Neural cell (in vitro differentiated cells): Measurements from ENCODE around the gene CENPO. TPM values are rescaled to one million over a fixed set of nuclear protein-coding genes. Genes with fewer than 3 reads are reported as not detected.

Experiments used
- H2AFZ ChIP-seq: fragments of 200-600, 300-800 bp; sonication (generic), shearing (Covaris generic); 2 replicates; pipeline ENCODE4 v1.6.0; 2014; ENCODE audit warnings: low read depth, mild to moderate bottlenecking, antibody characterized with exemption, low read length, moderate library complexity
- H3F3A ChIP-seq: fragments of 200-600 bp; shearing (Covaris generic); 2 replicates; pipeline ENCODE4 v1.6.1; 2016; ENCODE audit warnings: mild to moderate bottlenecking, moderate library complexity, mixed read lengths, antibody characterized with exemption, low read length; ENCODE audit not compliant: insufficient read depth, poor library complexity, severe bottlenecking
- H3K27ac ChIP-seq: fragments of 200-600, 300-800 bp; sonication (generic), shearing (Covaris generic); 2 replicates; pipeline ENCODE4 v1.5.1; 2014; ENCODE audit warnings: mild to moderate bottlenecking, low read length, moderate library complexity
- H3K27me3 ChIP-seq: fragments of 300-800, 200-600 bp; sonication (generic), shearing (Covaris generic); 2 replicates; pipeline ENCODE4 v1.6.0; 2014; ENCODE audit warnings: mild to moderate bottlenecking, low read depth, low read length, moderate library complexity; ENCODE audit not compliant: insufficient read depth
- H3K36me3 ChIP-seq: fragments of 300-800, 200-600 bp; sonication (generic), shearing (Covaris generic); 2 replicates; pipeline ENCODE4 v1.5.1; 2014; ENCODE audit warnings: mild to moderate bottlenecking, antibody characterized with exemption, low read length, moderate library complexity; ENCODE audit not compliant: insufficient read depth
- H3K4me2 ChIP-seq: fragments of 300-800, 200-600 bp; sonication (generic), shearing (Covaris generic); 2 replicates; pipeline ENCODE4 v1.6.0; 2014; ENCODE audit warnings: mild to moderate bottlenecking, low read length
- H3K4me3 ChIP-seq: fragments of 300-800, 200-600 bp; sonication (generic), shearing (Covaris generic); 2 replicates; pipeline ENCODE4 v1.5.1; 2014; ENCODE audit warnings: mild to moderate bottlenecking, low read length, moderate library complexity
- H3K79me2 ChIP-seq: fragments of 200-600 bp; shearing (Covaris generic); replicated peaks from 2 replicates; pipeline ENCODE4 v1.6.0; 2014; ENCODE audit warnings: mild to moderate bottlenecking, low read length, moderate library complexity; ENCODE audit not compliant: insufficient read depth
- H3K9ac ChIP-seq: fragments of 300-800, 200-600 bp; sonication (generic), shearing (Covaris generic); 2 replicates; pipeline ENCODE4 v1.6.1; 2016; ENCODE audit warnings: mild to moderate bottlenecking, low read length, mixed read lengths
- H3K9me2 ChIP-seq: fragments of 200-600 bp; shearing (Covaris generic); 2 replicates; pipeline ENCODE4 v1.6.1; 2016; ENCODE audit warnings: mild to moderate bottlenecking, low read length, mixed read lengths; ENCODE audit not compliant: insufficient read depth
- H3K9me3 ChIP-seq: fragments of 200-600, 300-800 bp; sonication (generic), shearing (Covaris generic); 2 replicates; pipeline ENCODE4 v1.6.1; 2016; ENCODE audit warnings: mild to moderate bottlenecking, mixed run types, low read length, moderate library complexity, mixed read lengths
- H4K20me1 ChIP-seq: fragments of 200-600 bp; shearing (Covaris generic); 2 replicates; pipeline ENCODE4 v1.6.1; 2016; ENCODE audit warnings: mild to moderate bottlenecking, mixed run types; ENCODE audit not compliant: insufficient read depth
- EP300 ChIP-seq: fragments of 450-650 bp; conservative IDR thresholded peaks from 2 replicates; pipeline ENCODE4 v1.6.1; 2014; ENCODE audit warnings: antibody characterized with exemption, mild to moderate bottlenecking, moderate library complexity; ENCODE audit not compliant: poor library complexity, severe bottlenecking
- EZH2 ChIP-seq: fragments of 200-600, 300-800 bp; shearing (Covaris generic), sonication (generic); IDR thresholded peaks from 2 replicates; pipeline ENCODE4 v1.6.1; 2014; ENCODE audit warnings: antibody characterized with exemption, low read length, borderline replicate concordance, mild to moderate bottlenecking; ENCODE audit not compliant: insufficient read depth, poor library complexity, severe bottlenecking
- MXI1 ChIP-seq: fragments of 450-650 bp; conservative IDR thresholded peaks from 2 replicates; pipeline ENCODE4 v1.6.1; 2014; ENCODE audit warnings: antibody characterized with exemption, mild to moderate bottlenecking; ENCODE audit not compliant: poor library complexity, severe bottlenecking
- POLR2AphosphoS5 ChIP-seq: IDR thresholded peaks from 2 replicates; pipeline ENCODE4 v1.6.1; 2012
- RAD21 ChIP-seq: fragments of 450-650 bp; conservative IDR thresholded peaks from 2 replicates; pipeline ENCODE4 v1.6.1; 2014; ENCODE audit warnings: antibody characterized with exemption, mild to moderate bottlenecking, moderate library complexity
- SMC3 ChIP-seq: fragments of 450-650 bp; conservative IDR thresholded peaks from 2 replicates; pipeline ENCODE4 v1.6.1; 2014; ENCODE audit warnings: antibody characterized with exemption, mild to moderate bottlenecking, moderate library complexity; ENCODE audit not compliant: poor library complexity
- TAF1 ChIP-seq: IDR thresholded peaks from 2 replicates; pipeline ENCODE4 v1.6.1; 2012; ENCODE audit warnings: low read depth
- polyA plus RNA-seq: library from polyadenylated mRNA; depleted of rRNA; stranded (reverse); fragments of >200 nt; gene quantifications from 2 replicates; pipeline ENCODE4 v1.2.3, GENCODE V29; 2014
- TF ChIP-seq, protein P1 (sequence below): IDR thresholded peaks from 2 replicates; pipeline ENCODE4 v1.6.1; 2012; ENCODE audit warnings: borderline replicate concordance
- TF ChIP-seq, protein P2 (sequence below): fragments of 450-650 bp; IDR thresholded peaks from 2 replicates; pipeline ENCODE4 v1.5.1; 2014; ENCODE audit warnings: antibody characterized with exemption, mild to moderate bottlenecking, moderate library complexity; ENCODE audit not compliant: poor library complexity, severe bottlenecking

CENPO gene
- polyA plus RNA-seq, 1 donor from 2014 or later = 4.4 TPM

DNA sequence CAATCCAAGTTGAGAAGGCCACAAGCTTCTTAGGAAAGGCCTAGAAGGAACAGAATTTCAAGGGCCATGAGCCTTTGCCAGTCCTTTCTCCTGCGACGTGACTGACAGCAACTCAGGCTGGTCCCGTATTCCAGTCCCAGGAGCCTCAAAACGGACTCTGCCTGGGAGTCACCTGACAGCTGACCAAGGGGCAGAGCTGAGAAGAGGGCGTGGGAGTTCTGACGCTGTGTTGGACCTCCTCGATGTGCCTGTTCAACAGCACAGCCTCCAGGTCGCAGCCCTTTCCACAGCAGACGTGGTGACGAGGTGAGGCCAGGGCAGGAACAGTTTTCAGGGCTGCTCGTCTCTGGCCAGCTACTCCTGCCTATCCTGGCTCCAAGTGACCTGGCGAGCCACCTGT lies 37.6 kb downstream of the CENPO start:
- H3F3A ChIP-seq = no peaks in the 10 kb centered on the region
- H3K79me2 ChIP-seq = no peaks in the 10 kb centered on the region
- no peaks in the 10 kb centered on the region for H3K9me3 ChIP-seq
- H3K27ac ChIP-seq = no peak overlapping the region
- no peak overlapping the region for H3K4me3 ChIP-seq
- no peaks in the 10 kb centered on the region for H3K36me3 ChIP-seq
- no peaks in the 10 kb centered on the region for H3K9me2 ChIP-seq
- H2AFZ ChIP-seq = no peak overlapping the region
- no peak overlapping the region for H3K9ac ChIP-seq
- H3K27me3 ChIP-seq = no peaks in the 10 kb centered on the region
- H4K20me1 ChIP-seq = no peaks in the 10 kb centered on the region
- no peak overlapping the region for H3K4me2 ChIP-seq
- no peak for TF ChIP-seq SMC3
- no peak for TF ChIP-seq EZH2
- TF ChIP-seq MXI1 = no peak
- no peak for TF ChIP-seq EP300
- TF ChIP-seq POLR2AphosphoS5 = no peak
- TF ChIP-seq TAF1 = no peak
- TF ChIP-seq, protein P1, sequence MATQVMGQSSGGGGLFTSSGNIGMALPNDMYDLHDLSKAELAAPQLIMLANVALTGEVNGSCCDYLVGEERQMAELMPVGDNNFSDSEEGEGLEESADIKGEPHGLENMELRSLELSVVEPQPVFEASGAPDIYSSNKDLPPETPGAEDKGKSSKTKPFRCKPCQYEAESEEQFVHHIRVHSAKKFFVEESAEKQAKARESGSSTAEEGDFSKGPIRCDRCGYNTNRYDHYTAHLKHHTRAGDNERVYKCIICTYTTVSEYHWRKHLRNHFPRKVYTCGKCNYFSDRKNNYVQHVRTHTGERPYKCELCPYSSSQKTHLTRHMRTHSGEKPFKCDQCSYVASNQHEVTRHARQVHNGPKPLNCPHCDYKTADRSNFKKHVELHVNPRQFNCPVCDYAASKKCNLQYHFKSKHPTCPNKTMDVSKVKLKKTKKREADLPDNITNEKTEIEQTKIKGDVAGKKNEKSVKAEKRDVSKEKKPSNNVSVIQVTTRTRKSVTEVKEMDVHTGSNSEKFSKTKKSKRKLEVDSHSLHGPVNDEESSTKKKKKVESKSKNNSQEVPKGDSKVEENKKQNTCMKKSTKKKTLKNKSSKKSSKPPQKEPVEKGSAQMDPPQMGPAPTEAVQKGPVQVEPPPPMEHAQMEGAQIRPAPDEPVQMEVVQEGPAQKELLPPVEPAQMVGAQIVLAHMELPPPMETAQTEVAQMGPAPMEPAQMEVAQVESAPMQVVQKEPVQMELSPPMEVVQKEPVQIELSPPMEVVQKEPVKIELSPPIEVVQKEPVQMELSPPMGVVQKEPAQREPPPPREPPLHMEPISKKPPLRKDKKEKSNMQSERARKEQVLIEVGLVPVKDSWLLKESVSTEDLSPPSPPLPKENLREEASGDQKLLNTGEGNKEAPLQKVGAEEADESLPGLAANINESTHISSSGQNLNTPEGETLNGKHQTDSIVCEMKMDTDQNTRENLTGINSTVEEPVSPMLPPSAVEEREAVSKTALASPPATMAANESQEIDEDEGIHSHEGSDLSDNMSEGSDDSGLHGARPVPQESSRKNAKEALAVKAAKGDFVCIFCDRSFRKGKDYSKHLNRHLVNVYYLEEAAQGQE = no peak
- TF ChIP-seq, protein P2, sequence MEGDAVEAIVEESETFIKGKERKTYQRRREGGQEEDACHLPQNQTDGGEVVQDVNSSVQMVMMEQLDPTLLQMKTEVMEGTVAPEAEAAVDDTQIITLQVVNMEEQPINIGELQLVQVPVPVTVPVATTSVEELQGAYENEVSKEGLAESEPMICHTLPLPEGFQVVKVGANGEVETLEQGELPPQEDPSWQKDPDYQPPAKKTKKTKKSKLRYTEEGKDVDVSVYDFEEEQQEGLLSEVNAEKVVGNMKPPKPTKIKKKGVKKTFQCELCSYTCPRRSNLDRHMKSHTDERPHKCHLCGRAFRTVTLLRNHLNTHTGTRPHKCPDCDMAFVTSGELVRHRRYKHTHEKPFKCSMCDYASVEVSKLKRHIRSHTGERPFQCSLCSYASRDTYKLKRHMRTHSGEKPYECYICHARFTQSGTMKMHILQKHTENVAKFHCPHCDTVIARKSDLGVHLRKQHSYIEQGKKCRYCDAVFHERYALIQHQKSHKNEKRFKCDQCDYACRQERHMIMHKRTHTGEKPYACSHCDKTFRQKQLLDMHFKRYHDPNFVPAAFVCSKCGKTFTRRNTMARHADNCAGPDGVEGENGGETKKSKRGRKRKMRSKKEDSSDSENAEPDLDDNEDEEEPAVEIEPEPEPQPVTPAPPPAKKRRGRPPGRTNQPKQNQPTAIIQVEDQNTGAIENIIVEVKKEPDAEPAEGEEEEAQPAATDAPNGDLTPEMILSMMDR = no peak

DNA sequence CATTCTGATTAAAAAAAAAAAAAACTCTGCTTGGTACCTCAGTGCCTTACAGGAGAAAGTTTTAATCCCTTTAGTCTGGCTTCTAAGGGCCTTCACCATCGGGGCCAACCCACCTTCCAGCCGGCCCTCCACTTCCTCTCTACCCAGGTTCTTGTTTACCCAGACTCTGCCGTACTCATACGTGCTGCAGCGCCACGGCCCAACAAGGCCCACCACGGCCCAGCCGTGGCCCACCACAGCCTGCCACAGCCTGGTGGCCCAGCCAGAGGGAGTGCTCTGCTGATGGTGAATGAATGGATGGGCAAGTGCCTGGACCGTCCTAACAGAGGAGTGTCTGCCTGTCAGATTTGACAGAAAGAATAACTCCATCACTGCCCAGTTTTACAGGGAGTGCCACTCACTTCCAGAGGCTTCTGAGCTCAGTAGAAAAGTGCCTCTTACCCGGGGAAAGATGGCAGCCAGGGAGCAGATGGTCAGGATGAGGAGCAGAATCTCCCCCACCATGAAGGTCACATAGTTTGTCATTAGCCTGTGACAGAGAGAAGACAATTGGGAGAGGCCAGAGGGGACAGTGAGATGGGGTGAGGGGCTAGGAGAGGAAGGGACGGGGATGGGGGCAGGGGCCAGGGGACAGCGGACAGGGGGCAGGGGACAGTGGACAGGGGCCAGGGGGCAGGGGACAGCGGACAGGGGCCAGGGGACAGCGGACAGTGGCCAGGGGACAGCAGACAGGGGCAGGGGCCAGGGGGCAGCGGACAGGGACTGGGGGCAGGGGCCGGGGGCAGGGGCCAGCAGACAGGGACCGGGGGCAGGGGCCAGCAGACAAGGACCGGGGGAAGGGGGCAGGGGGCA lies 38.2 kb downstream of the CENPO start:
- Histone ChIP-seq H3K36me3 (no peaks in the 10 kb centered on the region), H3K79me2 (no peaks in the 10 kb centered on the region), H3K4me2 (no peak overlapping the region), H3F3A (no peaks in the 10 kb centered on the region), H3K27ac (no peak overlapping the region), H2AFZ (no peak overlapping the region), H4K20me1 (no peaks in the 10 kb centered on the region), H3K9ac (no peak overlapping the region), H3K4me3 (no peak overlapping the region), H3K27me3 (no peaks in the 10 kb centered on the region), H3K9me3 (no peaks in the 10 kb centered on the region), H3K9me2 (no peaks in the 10 kb centered on the region)
- TF ChIP-seq EP300 (no peak), TAF1 (no peak), SMC3 (no peak), EZH2 (no peak), RAD21 (no peak), MXI1 (no peak), POLR2AphosphoS5 (no peak)
- TF ChIP-seq, protein P2 = no peak
- TF ChIP-seq, protein P1 = no peak
